AG10803 (cell line): ENCODE measurements around the gene LAMC3.

Source experiments
- DNase-seq: peaks from one replicate; pipeline ENCODE4 v3.0.0; 2010; ENCODE audit warnings: low read depth
- H3K4me3 ChIP-seq: 2 replicates; pipeline ENCODE4 v1.5.1; 2011; ENCODE audit warnings: mild to moderate bottlenecking, low read length, control low read depth
- CTCF ChIP-seq: conservative IDR thresholded peaks from 2 replicates; pipeline ENCODE4 v1.5.1; 2011; ENCODE audit warnings: mild to moderate bottlenecking, low read length, control low read depth, inconsistent platforms

LAMC3 gene

GRCh38 chr9:131035548-131035947 lies 26.6 kb downstream of the LAMC3 start:
- no peak for DNase-seq
- no peak overlapping the region for H3K4me3 ChIP-seq
- no peak for TF ChIP-seq CTCF

GRCh38 chr9:131036071-131036470 lies 27.1 kb downstream of the LAMC3 start:
- H3K4me3 ChIP-seq: no peak overlapping the region
- no peak for DNase-seq
- no peak for TF ChIP-seq CTCF

- TF ChIP-seq CTCF: no peak
- H3K4me3 ChIP-seq: no peak overlapping the region
- DNase-seq: no peak
Measured at GRCh38 chr9:131036529-131037334, 27.8 kb downstream of the LAMC3 start.

- H3K4me3 ChIP-seq: no peak overlapping the region
- peak; percentile 2; the same call in 1 of the 2 replicates for TF ChIP-seq CTCF
- DNase-seq: no peak
Measured at GRCh38 chr9:131037335-131038255, 28.6 kb downstream of the LAMC3 start.

GRCh38 chr9:131038256-131039128 lies 29.5 kb downstream of the LAMC3 start:
- DNase-seq: no peak
- no peak for TF ChIP-seq CTCF

GRCh38 chr9:131039129-131039954 lies 30.4 kb downstream of the LAMC3 start:
- DNase-seq: no peak
- TF ChIP-seq CTCF: no peak
- H3K4me3 ChIP-seq: no peak overlapping the region

More at GRCh38 chr9:131038256-131039128, 29.5 kb downstream of the LAMC3 start:
- no peak overlapping the region for H3K4me3 ChIP-seq
